K562 (cell line): Measurements from ENCODE around the gene PPIL4. TPM values are rescaled to one million over a fixed set of nuclear protein-coding genes. Genes with fewer than 3 reads are reported as not detected.

Experiments
- ATAC-seq: fragments of 200-7000 bp; cut with Tn5 transposase; 3 replicates; pipeline ENCODE4 v1.9.1; 2020; ENCODE audit warnings: moderate library complexity
- BruUV-seq: library from RNA; stranded (reverse); fragments of 400-500 nt; replicated peaks from 2 replicates; lab custom pipeline; 2021; lab: Mats Ljungman, UMichigan
- CTCF ChIA-PET: fragments of 300-600 bp; formaldehyde crosslinking; extraction: SDS; loops from one replicate; lab custom pipeline; 2021; ENCODE audit warnings: low intra/inter-chr PET ratio; lab: Yijun Ruan, JAX
- POLR2A ChIA-PET: fragments of 300-600, 350-650 bp; sonication (Branson Sonifier 250); formaldehyde crosslinking; extraction: SDS; loops from one replicate; lab custom pipeline; 2021; ENCODE audit warnings: antibody characterized with exemption, inconsistent platforms; lab: Yijun Ruan, JAX
- DNase-seq, 4 experiments: peaks; one replicate each; pipeline versions ENCODE4 v3.0.0 to v3.0.0-alpha.2; 2011 to 2018; ENCODE audit warnings: low spot score in 3 of 4, mixed read lengths in 3 of 4; ENCODE audit errors: extremely low read depth in 1 of 4
- FAIRE-seq: peaks from 2 replicates; lab custom pipeline; 2011; peaks lifted over from hg19 to GRCh38; lab: Jason Lieb, UNC
- H2AFZ ChIP-seq: 2 replicates; pipeline ENCODE4 v1.6.0; 2011; ENCODE audit warnings: low read depth, low read length, control low read depth, inconsistent platforms
- H3K27ac ChIP-seq: fragments of 200-600 bp; 3 replicates; pipeline ENCODE4 v1.8.0; 2011; ENCODE audit warnings: low read depth, mild to moderate bottlenecking, control low read depth, inconsistent platforms, low read length, moderate library complexity, mixed read lengths; ENCODE audit errors: extremely low read depth
- H3K27me3 ChIP-seq, 2 experiments: fragments of 300-600 bp in 1 of 2; 2 replicates in 1 of 2; 3 replicates in 1 of 2; pipeline versions ENCODE4 v1.6.0 to v1.8.0; 2011; ENCODE audit warnings: inconsistent platforms in 2 of 2, low read length in 2 of 2, mild to moderate bottlenecking in 1 of 2, mixed read lengths in 1 of 2, moderate library complexity in 1 of 2; ENCODE audit not compliant: control insufficient read depth in 2 of 2, insufficient read depth in 2 of 2
- H3K36me3 ChIP-seq: fragments of 300-600 bp; 3 replicates; pipeline ENCODE4 v1.8.0; 2011; ENCODE audit warnings: mild to moderate bottlenecking, low read length, inconsistent platforms; ENCODE audit not compliant: control insufficient read depth, insufficient read depth
- H3K4me1 ChIP-seq, 2 experiments: fragments of 200-600 bp in 1 of 2; replicated peaks in 1 of 2; 2 replicates in 1 of 2; 3 replicates in 1 of 2; pipeline versions ENCODE4 v1.5.1 to v1.8.0; 2011; ENCODE audit warnings: inconsistent platforms in 2 of 2, low read length in 2 of 2, mild to moderate bottlenecking in 1 of 2, mixed read lengths in 1 of 2, moderate library complexity in 1 of 2; ENCODE audit not compliant: control insufficient read depth in 2 of 2, insufficient read depth in 2 of 2
- H3K4me2 ChIP-seq: 2 replicates; pipeline ENCODE4 v1.6.1; 2011; ENCODE audit warnings: low read length, control low read depth, inconsistent platforms, mixed read lengths; ENCODE audit not compliant: insufficient read depth
- H3K4me3 ChIP-seq: fragments of 200-600 bp; sonication (generic), shearing (Covaris generic); 2 replicates; pipeline ENCODE4 v1.5.1; 2016; ENCODE audit warnings: control low read depth, inconsistent platforms
- H3K79me2 ChIP-seq: fragments of 200-600 bp; 3 replicates; pipeline ENCODE4 v1.8.0; 2011; ENCODE audit warnings: low read length, inconsistent platforms; ENCODE audit not compliant: control insufficient read depth, insufficient read depth
- H3K9ac ChIP-seq, 2 experiments: 2 replicates each; pipeline versions ENCODE4 v1.6.0 to v1.6.1; 2011; ENCODE audit warnings: low read depth in 2 of 2, low read length in 2 of 2, control low read depth in 1 of 2, inconsistent platforms in 1 of 2, mild to moderate bottlenecking in 1 of 2, mixed read lengths in 1 of 2; ENCODE audit not compliant: insufficient read depth in 1 of 2
- H3K9me1 ChIP-seq: one replicate; pipeline ENCODE4 v1.6.0; 2011; ENCODE audit warnings: inconsistent platforms, mild to moderate bottlenecking, low read length, moderate library complexity; ENCODE audit not compliant: control insufficient read depth, insufficient read depth
- H3K9me3 ChIP-seq: replicated peaks from 2 replicates; pipeline ENCODE4 v1.5.1; 2011; ENCODE audit warnings: low read depth, low read length, inconsistent platforms; ENCODE audit not compliant: control insufficient read depth, insufficient read depth
- H4K20me1 ChIP-seq: replicated peaks from 2 replicates; pipeline ENCODE4 v1.6.1; 2011; ENCODE audit warnings: low read length, inconsistent platforms, mixed read lengths; ENCODE audit not compliant: control insufficient read depth, insufficient read depth
- CEBPB ChIP-seq: fragments of 450-650 bp; IDR thresholded peaks from 2 replicates; pipeline ENCODE4 v1.6.1; 2016; ENCODE audit warnings: missing genetic modification characterization, missing compliant biosample characterization
- CEBPG ChIP-seq, 3 experiments: fragments of 200-800 bp in 1 of 3; sonication (Bioruptor generic) in 1 of 3; sonication (generic) in 1 of 3; formaldehyde crosslinking in 1 of 3; IDR thresholded peaks in 2 of 3; conservative IDR thresholded peaks in 1 of 3; 2 replicates each; pipeline versions ENCODE4 v1.6.1 to v1.8.0; 2016 to 2022; ENCODE audit warnings: missing compliant biosample characterization in 2 of 3, missing genetic modification characterization in 2 of 3, mild to moderate bottlenecking in 1 of 3, missing genetic modification reagents in 1 of 3
- DMBX1 ChIP-seq: fragments of 250-450 bp; sonication (Bioruptor Pico); IDR thresholded peaks from 2 replicates; pipeline ENCODE4 v1.8.0; 2022; ENCODE audit warnings: inconsistent platforms, mild to moderate bottlenecking, moderate library complexity, borderline replicate concordance
- MIER1 ChIP-seq: fragments of 450-650 bp; IDR thresholded peaks from 2 replicates; pipeline ENCODE4 v1.6.1; 2016; ENCODE audit warnings: antibody characterized with exemption, mild to moderate bottlenecking, low read depth
- PHF20 ChIP-seq: fragments of 450-650 bp; IDR thresholded peaks from 2 replicates; pipeline ENCODE4 v1.6.1; 2018; ENCODE audit not compliant: partially characterized antibody
- SAP30 ChIP-seq: fragments of 200-600 bp; sonication (generic); IDR thresholded peaks from 2 replicates; pipeline ENCODE4 v1.6.1; 2012; ENCODE audit warnings: borderline replicate concordance, low read depth, mild to moderate bottlenecking, moderate library complexity, low read length, control low read depth, inconsistent platforms; ENCODE audit not compliant: insufficient read depth, poor library complexity, severe bottlenecking
- TRIM28 ChIP-seq: fragments of 450-650 bp; IDR thresholded peaks from 2 replicates; pipeline ENCODE4 v1.6.1; 2017
- ZNF778 ChIP-seq: fragments of 450-650 bp; formaldehyde crosslinking; IDR thresholded peaks from 2 replicates; pipeline ENCODE4 v1.4.0; 2020; ENCODE audit warnings: mild to moderate bottlenecking, moderate library complexity
- WGBS: fragments of 100-300 bp; shearing (Covaris generic); methylation state at CpG from one replicate; pipeline ENCODE4 v1.1.6; 2016; ENCODE audit warnings: low coverage, mixed read lengths; ENCODE audit not compliant: insufficient coverage; ENCODE audit errors: missing lambda C conversion rate; 5-methylcytosine and 5-hydroxymethylcytosine counted together
- in situ Hi-C: fragments of 300-500 bp; cut with MboI; formaldehyde crosslinking; loops from 4 replicates; pipeline ENCODE4 v1.15.0; 2018; ENCODE audit warnings: inconsistent platforms, mixed read lengths
- intact Hi-C: fragments of 100-400 bp; cut with micrococcal nuclease; formaldehyde crosslinking; loops from 2 replicates; pipeline ENCODE4 v1.14.2; 2022
- polyA plus RNA-seq, 8 experiments: library from polyadenylated mRNA; depleted of rRNA in 4 of 8; stranded (reverse) in 5 of 8; unstranded in 3 of 8; fragments of >200 nt; fragmentation: Nextera tagmentation in 2 of 8; fragmentation: Illumina TruSeq in 1 of 8; extraction: Ambion mirVana in 2 of 8; extraction: Trizol in 1 of 8; gene quantifications; 2 replicates each; pipeline versions ENCODE4 v1.2.1 to v1.2.3, GENCODE V29; 2011 to 2014; ENCODE audit warnings: inconsistent platforms in 1 of 8, missing spikeins in 1 of 8
- total RNA-seq, 7 experiments: library from RNA; depleted of rRNA in 6 of 7; stranded (reverse); fragments of >200 nt in 6 of 7; fragmentation: Illumina TruSeq in 2 of 7; extraction: Trizol in 2 of 7; gene quantifications; 2 replicates each; pipeline versions ENCODE4 v1.2.1 to v1.2.3, GENCODE V29; 2011 to 2021; ENCODE audit warnings: low replicate concordance in 1 of 7
- TF ChIP-seq, protein P1 (sequence below): sonication (generic); formaldehyde crosslinking; IDR thresholded peaks from 2 replicates; pipeline ENCODE4 v1.4.0; 2020; ENCODE audit warnings: mild to moderate bottlenecking, missing genetic modification reagents
- TF ChIP-seq, protein P2 (sequence below): fragments of 450-650 bp; IDR thresholded peaks from 2 replicates; pipeline ENCODE4 v1.6.1; 2016; ENCODE audit warnings: missing biosample characterization, missing genetic modification characterization

PPIL4 gene
- total and polyA plus RNA-seq, 9 of the 15 experiments (the other 6 are each of a cell fraction or from before 2014, with no cell fraction given), result 14.5 to 55.2 (median 45.9) TPM

DNA sequence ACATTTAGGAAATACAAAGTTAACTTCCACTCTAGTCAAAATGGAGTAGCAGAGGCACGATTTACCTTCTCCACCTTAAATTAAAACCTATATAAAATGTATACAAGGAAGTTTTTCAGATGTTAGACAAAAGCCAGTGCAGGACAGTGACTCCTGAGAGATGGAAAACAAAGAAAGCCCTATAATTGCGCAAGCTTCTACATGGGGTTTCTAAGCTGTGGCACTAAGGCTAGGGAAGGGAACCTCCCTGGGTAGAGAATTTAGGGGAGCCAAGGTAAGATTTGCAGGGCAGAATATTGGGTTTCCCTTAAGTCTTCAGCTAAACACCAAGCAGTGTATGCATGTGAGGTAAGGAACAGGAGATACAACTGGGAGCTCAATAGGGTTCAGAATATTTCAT, 42.6 kb downstream of the PPIL4 start:
- POLR2A ChIA-PET, result interaction anchor here (0.7 to 0.9 kb wide), 5 partner anchors 14 to 316 kb away, joined by 3 to 4 read pairs (median 3); no protein-coding TSS in a partner anchor
- Histone ChIP-seq H3K4me1 (peaks cover 0 to 9% of the 10 kb centered on the region in 2 experiments; a peak in 2 of 5 replicates), H3K27me3 (no peaks in the 10 kb centered on the region), H3K4me3 (no peak overlapping the region), H3K79me2 (no peaks in the 10 kb centered on the region), H3K27ac (no peak overlapping the region; the same call in 2 of the 3 replicates), H3K9me3 (no peaks in the 10 kb centered on the region), H3K9me1 (no peaks in the 10 kb centered on the region), H4K20me1 (no peaks in the 10 kb centered on the region), H3K36me3 (peaks cover 12% of the 10 kb centered on the region), H3K4me2 (no peak overlapping the region), H3K9ac (no peak overlapping the region), H2AFZ (no peak overlapping the region)
- 54% methylated on average over 2 of the region's 2 CpGs for WGBS
- CTCF ChIA-PET, result interaction anchor here (0.6 kb wide), 1 partner anchor 1278 kb away, joined by 6 read pairs; no protein-coding TSS in a partner anchor
- DNase-seq, result no peak
- no TSS peak for BruUV-seq
- ATAC-seq, result peak; percentile 50
- intact Hi-C loops (no loop called here), in situ Hi-C loops (no loop called here)
- TF ChIP-seq TRIM28 (no peak), CEBPB (tag) (peak; percentile 94), SAP30 (no peak), PHF20 (no peak), CEBPG (CRISPR knock-in tag; IDR thresholded peaks at IDR 0.05) (peak; percentile 55), CEBPG (tag; conservative IDR thresholded peaks at IDR 0.05 in 1 of 2, IDR thresholded peaks at IDR 0.05 in 1 of 2) (peak; percentile 66 to 78), ZNF778 (CRISPR knock-in tag) (no peak), MIER1 (no peak), DMBX1 (no peak)
- TF ChIP-seq, protein P1, sequence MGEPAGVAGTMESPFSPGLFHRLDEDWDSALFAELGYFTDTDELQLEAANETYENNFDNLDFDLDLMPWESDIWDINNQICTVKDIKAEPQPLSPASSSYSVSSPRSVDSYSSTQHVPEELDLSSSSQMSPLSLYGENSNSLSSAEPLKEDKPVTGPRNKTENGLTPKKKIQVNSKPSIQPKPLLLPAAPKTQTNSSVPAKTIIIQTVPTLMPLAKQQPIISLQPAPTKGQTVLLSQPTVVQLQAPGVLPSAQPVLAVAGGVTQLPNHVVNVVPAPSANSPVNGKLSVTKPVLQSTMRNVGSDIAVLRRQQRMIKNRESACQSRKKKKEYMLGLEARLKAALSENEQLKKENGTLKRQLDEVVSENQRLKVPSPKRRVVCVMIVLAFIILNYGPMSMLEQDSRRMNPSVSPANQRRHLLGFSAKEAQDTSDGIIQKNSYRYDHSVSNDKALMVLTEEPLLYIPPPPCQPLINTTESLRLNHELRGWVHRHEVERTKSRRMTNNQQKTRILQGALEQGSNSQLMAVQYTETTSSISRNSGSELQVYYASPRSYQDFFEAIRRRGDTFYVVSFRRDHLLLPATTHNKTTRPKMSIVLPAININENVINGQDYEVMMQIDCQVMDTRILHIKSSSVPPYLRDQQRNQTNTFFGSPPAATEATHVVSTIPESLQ, result no peak
- TF ChIP-seq, protein P2, sequence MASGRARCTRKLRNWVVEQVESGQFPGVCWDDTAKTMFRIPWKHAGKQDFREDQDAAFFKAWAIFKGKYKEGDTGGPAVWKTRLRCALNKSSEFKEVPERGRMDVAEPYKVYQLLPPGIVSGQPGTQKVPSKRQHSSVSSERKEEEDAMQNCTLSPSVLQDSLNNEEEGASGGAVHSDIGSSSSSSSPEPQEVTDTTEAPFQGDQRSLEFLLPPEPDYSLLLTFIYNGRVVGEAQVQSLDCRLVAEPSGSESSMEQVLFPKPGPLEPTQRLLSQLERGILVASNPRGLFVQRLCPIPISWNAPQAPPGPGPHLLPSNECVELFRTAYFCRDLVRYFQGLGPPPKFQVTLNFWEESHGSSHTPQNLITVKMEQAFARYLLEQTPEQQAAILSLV (tag), result 0 out of 2 replicates have a peak, but pooled peaks have one; percentile 46
- FAIRE-seq, result peak; percentile 23
